SIG-M5 treated with dmso at 0.1 percent for 504 hours (cell line): ENCODE results near the gene FGF12.

Experiments
- DNase-seq: peaks from one replicate; lab custom pipeline; 2025; ENCODE audit not compliant: unreplicated experiment; lab: John Stamatoyannopoulos, UW

The FGF12 gene

GRCh38 chr3:192351441-192351840 is 375.9 kb downstream of the FGF12 start:
- no peak for DNase-seq

DNA sequence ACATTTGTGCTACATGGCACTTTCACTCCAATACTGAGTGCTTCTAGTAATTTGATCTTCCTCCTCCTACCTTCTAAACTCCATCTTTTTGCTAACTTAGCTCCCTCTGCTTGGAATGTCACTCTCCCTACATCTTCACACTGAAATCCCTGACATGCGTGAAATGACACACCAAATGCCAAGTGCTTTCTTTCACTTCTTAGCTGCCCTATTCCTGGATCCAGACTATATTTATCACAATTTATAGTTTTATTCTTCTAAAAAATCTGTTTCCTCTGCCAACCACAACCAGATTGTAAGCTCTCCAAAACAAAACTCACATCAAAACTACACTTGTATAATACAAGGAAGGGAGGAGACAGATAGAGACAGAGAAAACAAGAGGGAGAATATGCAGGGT is 387.3 kb downstream of the FGF12 start:
- DNase-seq: no peak

GRCh38 chr3:192339214-192339613 is 388.1 kb downstream of the FGF12 start:
- no peak for DNase-seq

GRCh38 chr3:192336286-192336685 is 391.1 kb downstream of the FGF12 start:
- peak; percentile 3 for DNase-seq

DNA sequence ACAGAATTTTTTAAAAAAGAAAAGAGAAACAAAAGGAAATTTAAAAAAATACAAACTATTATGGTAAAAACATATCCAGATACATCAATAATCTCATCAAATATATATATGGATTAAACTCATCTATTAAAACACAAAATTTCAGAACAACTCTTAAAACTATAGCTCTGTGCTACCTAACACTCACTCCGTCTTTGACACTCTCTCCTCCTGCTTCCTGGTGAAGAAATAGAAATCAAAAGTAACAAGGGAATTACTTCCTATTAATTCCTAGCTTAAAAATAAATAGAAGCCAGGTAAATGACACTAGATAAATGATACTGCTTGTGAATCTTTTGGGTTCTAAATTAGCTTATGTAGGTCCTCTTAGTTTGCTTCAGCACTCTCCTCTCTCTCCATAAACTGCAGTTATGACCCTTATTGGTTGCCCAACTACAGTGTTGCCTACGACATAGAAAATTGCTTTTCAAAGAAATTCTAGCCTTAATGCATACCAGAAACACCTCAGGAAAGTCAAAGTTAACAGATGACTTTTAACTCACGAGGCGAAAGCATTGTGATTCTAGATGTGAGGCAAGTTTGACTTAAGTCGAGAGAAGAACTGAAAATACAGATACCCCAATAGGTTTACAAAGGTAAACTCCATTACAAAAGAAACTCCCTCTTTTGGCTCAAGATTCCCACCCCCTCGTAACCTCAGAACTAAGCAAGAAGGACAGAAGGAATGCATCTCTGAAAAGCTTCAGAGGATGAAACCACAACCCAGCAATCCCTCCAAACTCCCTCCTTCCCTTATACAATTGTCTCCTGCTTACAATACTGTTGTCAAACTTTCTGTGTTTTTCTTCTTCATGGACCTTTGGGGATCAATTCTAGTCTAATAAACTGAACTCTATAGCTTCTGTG is 394.7 kb downstream of the FGF12 start:
- no peak for DNase-seq

- no peak for DNase-seq
These were observed 395.5 kb downstream of the FGF12 start for GRCh38 chr3:192331749-192332385.

DNA sequence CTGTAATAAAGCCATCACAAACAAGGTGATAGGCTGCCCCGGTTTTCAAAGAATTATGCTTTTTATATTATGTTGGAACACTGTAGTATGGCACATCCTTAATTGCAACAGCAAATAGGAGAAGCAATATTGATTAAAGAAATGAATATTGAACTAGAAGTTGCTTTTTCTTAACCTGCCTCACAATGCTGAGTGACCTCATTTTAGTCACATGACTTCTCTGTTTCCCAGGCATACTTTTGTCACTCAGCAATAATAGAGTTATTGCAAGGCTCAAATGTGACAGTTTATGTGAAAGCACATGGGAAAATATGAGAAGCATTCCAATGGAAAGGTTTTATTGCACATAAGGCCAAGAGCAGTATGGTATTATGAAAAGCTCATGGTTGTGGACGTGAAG is 400.7 kb downstream of the FGF12 start:
- DNase-seq: no peak

DNA sequence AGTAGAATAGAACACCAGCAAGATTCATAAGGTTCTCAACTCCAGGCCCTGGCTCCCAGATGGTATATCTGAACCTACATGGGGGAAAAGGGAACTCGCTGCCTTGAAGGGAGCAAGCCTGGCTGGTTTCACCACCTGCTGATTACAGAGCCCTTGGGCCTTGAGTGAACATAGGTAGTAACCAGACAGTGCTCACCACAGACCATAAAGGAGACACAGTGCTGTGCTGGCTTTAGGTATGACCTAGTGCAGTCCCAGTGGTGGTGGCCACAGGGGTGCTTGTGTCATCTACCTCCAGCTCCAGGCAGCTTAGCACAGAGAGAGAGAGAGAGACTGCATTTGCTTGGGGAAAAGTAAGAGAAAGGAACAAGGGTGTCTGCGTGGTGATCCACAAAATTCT is 409.8 kb downstream of the FGF12 start:
- DNase-seq: no peak

DNA sequence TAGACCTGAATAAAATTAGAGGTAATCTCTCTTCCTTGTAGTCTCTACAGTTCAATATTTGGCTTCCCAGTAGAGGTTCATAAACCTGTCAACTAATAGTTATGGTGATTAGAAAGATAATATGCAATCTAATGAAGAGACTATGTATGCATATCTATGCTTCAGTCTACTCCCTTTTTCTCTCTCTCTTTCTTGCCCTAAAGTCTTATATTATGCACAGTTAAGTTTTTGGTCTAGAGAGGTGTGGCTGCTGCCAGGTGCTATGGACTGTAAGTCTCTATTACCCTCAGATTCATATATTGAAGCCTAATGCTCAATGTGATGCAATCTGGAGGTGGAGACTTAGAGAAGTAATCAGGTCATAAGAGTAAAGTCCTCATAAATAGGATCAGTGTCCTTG is 413.7 kb downstream of the FGF12 start:
- no peak for DNase-seq

GRCh38 chr3:192307631-192308030 is 419.7 kb downstream of the FGF12 start:
- DNase-seq: no peak

- DNase-seq: no peak
These were observed 424.1 kb downstream of the FGF12 start for GRCh38 chr3:192303235-192303634.

DNA sequence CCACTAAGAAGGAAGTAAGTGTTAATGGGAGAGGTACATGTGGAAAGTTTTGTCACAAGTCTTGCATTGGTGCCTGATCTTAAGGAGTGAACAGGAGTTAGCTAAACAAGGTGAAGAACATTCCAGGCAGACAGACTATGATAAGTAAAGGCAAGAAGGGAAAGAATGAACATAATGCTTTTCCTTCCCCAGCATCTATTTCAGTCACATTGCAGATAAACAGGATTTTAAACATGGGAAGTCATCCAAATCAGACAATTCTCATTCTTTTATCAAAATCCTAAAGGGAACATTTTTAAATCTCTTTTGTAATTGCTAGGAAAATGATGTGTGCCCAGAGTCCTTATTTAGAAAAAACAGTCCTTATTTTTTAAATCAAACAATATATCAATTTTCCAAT is 424.6 kb downstream of the FGF12 start:
- DNase-seq: no peak

GRCh38 chr3:192299921-192300320 is 427.4 kb downstream of the FGF12 start:
- DNase-seq: no peak

DNA sequence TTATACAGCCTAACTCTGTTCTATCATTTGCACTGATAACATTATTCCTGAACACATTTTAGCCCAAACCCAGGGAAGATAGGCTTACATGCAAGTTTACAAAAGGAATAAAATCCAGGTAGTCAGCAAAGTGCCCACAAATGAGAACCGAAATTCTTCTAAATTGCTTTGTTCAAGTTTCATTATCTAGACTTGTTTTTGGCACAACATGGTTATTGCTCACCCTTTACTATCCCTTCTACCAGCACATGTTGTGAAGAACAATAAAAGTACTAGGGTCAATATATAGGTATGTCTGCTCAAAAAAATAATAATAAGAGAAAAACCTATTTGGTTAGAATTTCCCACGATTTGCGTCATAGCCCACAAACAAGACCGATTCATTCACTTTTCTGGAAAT is 430.5 kb downstream of the FGF12 start:
- no peak for DNase-seq

GRCh38 chr3:192284443-192285072 is 442.8 kb downstream of the FGF12 start:
- no peak for DNase-seq

DNA sequence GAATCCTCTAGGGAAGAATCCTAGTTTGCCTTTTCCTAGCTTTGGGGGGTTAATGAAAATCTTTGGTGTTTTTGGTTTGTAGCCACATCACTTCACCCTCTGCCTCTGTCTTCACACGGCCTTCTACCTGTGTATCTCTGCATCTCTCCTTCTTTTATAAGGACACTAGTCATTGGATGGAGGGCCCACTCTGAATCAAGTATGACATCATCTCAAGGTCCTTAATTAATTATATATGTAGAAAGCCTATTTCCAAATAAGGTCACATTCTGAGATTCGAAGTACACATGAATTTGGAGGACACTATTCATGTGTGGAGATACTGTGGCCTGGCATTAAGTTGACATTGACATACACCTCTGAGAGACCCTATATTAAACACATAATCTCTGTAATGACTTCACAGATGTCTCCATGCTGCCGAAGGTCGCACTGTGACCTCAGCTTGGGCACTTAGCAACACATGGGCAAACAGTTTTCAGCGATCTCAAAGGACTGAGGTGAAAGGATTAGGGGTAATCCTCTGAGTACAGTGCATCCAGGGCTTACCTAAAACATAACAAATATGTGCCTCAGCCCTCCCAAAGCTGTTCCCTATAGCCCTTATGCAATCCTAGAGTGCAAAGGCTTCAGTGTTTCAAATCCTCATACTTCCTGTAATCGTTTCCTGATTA is 446.0 kb downstream of the FGF12 start:
- no peak for DNase-seq

GRCh38 chr3:192279664-192280063 is 447.7 kb downstream of the FGF12 start:
- DNase-seq: no peak

DNA sequence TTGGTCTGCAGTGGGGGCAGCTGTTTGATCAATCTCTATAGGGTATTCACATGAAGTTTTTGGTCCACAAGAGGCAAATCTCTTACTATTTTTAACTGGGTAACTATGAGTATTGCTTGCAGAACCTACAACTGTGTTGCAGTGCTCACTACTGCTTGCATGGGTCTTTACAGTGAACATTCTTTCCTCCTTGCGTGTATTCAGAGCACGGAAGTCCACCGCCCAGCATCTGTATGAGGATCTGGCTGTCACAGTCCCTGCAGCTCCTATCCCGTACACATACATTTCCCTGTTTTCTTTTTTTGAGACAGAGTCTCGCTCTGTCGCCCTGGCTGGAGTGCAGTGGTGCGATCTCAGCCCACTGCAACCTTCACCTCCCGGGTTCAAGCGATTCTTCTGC is 449.9 kb downstream of the FGF12 start:
- no peak for DNase-seq

GRCh38 chr3:192275741-192276355 is 451.5 kb downstream of the FGF12 start:
- DNase-seq: no peak

- DNase-seq: peak; percentile 42
These were observed 453.7 kb downstream of the FGF12 start for GRCh38 chr3:192273697-192274010.

- DNase-seq: no peak
These were observed 454.2 kb downstream of the FGF12 start for GRCh38 chr3:192273001-192273696.
